ENCODE results near the gene SIGLEC10.
"Not testable (repeated sequence)": the region's sequence is repeated elsewhere in the genome, so short reads cannot be mapped to it uniquely, and the experiment has no call there.

The SIGLEC10 gene

GRCh38 chr19:51398096-51398704, 19.2 kb downstream of the SIGLEC10 start:
- peak; percentile 31 for DNase-seq (ENCODE audit: insufficient read length, low spot score)

GRCh38 chr19:51397453-51397852, 20.0 kb downstream of the SIGLEC10 start:
- not testable (repeated sequence) for FAIRE-seq

More at GRCh38 chr19:51398096-51398704, 19.2 kb downstream of the SIGLEC10 start:
- no peak for FAIRE-seq

GRCh38 chr19:51396175-51396574, 21.3 kb downstream of the SIGLEC10 start:
- no peak for DNase-seq (ENCODE audit: insufficient read length, low spot score)
- no peak for FAIRE-seq

More at GRCh38 chr19:51397453-51397852, 20.0 kb downstream of the SIGLEC10 start:
- not testable (repeated sequence) for DNase-seq (ENCODE audit: insufficient read length, low spot score)

GRCh38 chr19:51394050-51394836, 23.2 kb downstream of the SIGLEC10 start:
- FAIRE-seq (peak; percentile 63), DNase-seq (ENCODE audit: insufficient read length, low spot score) (peak; percentile 96)

- FAIRE-seq (no peak), DNase-seq (ENCODE audit: insufficient read length, low spot score) (no peak)
Observed at GRCh38 chr19:51392701-51393100, 24.7 kb downstream of the SIGLEC10 start.

- no peak for FAIRE-seq
- DNase-seq (ENCODE audit: insufficient read length, low spot score) = no peak
Observed at GRCh38 chr19:51391073-51391611, 26.3 kb downstream of the SIGLEC10 start.

GRCh38 chr19:51389143-51389542, 28.3 kb downstream of the SIGLEC10 start:
- no peak for DNase-seq (ENCODE audit: insufficient read length, low spot score)
- FAIRE-seq = no peak

GRCh38 chr19:51387924-51388389, 29.5 kb downstream of the SIGLEC10 start, which contains the start of gene LIM2:
Gene LIM2, minus strand, starts transcription at chr19:51387974. Its CDS starts 531 bp downstream, at chr19:51387443.
- DNase-seq (ENCODE audit: insufficient read length, low spot score) (no peak), FAIRE-seq (no peak)

GRCh38 chr19:51386882-51387520, 30.4 kb downstream of the SIGLEC10 start:
- DNase-seq (ENCODE audit: insufficient read length, low spot score) = no peak
- FAIRE-seq = no peak

GRCh38 chr19:51382004-51382403, 35.4 kb downstream of the SIGLEC10 start:
- no peak for DNase-seq (ENCODE audit: insufficient read length, low spot score)
- no peak for FAIRE-seq

GRCh38 chr19:51380379-51380778, 37.1 kb downstream of the SIGLEC10 start:
- no peak for FAIRE-seq
- no peak for DNase-seq (ENCODE audit: insufficient read length, low spot score)

- no peak for DNase-seq (ENCODE audit: insufficient read length, low spot score)
- FAIRE-seq = no peak
Observed at GRCh38 chr19:51377422-51377821, 40.0 kb downstream of the SIGLEC10 start.

GRCh38 chr19:51375504-51376221, 41.8 kb downstream of the SIGLEC10 start:
- DNase-seq (ENCODE audit: insufficient read length, low spot score) (no peak), FAIRE-seq (no peak)

- DNase-seq (ENCODE audit: insufficient read length, low spot score) (no peak), FAIRE-seq (no peak)
Observed at GRCh38 chr19:51372649-51373504, 44.6 kb downstream of the SIGLEC10 start, which contains the start of gene NKG7. Gene NKG7, minus strand, starts transcription at chr19:51372654. Its CDS starts 119 bp downstream, at chr19:51372535.

GRCh38 chr19:51372021-51372648, 45.3 kb downstream of the SIGLEC10 start:
- FAIRE-seq = no peak
- DNase-seq (ENCODE audit: insufficient read length, low spot score) = no peak

GRCh38 chr19:51371186-51371690, 46.2 kb downstream of the SIGLEC10 start:
- no peak for FAIRE-seq
- DNase-seq (ENCODE audit: insufficient read length, low spot score) = no peak

GRCh38 chr19:51370230-51370629, 47.2 kb downstream of the SIGLEC10 start:
- no peak for DNase-seq (ENCODE audit: insufficient read length, low spot score)
- no peak for FAIRE-seq

GRCh38 chr19:51368366-51369282, 48.8 kb downstream of the SIGLEC10 start, which contains the start of gene CLDND2:
Gene CLDND2, minus strand, starts transcription at chr19:51369003. Its CDS starts 426 bp downstream, at chr19:51368577.
- FAIRE-seq (no peak), DNase-seq (ENCODE audit: insufficient read length, low spot score) (no peak)
